RWPE2 (cell line): ENCODE results near the gene ACMSD.
"Not testable (repeated sequence)": the region's sequence is repeated elsewhere in the genome, so short reads cannot be mapped to it uniquely, and the experiment has no call there.

Experiments used
- ATAC-seq: fragments of 200-7000 bp; cut with Tn5 transposase; 3 replicates; pipeline ENCODE4 v1.9.1; 2021; ENCODE audit warnings: low read depth
- DNase-seq: peaks from one replicate; pipeline ENCODE4 v3.0.0-alpha.2; 2020; ENCODE audit warnings: low spot score
- H3K27ac ChIP-seq: fragments of 450-650 bp; 2 replicates; pipeline ENCODE4 v1.5.1; 2017; ENCODE audit warnings: mild to moderate bottlenecking; ENCODE audit not compliant: poor library complexity, severe bottlenecking
- H3K27me3 ChIP-seq: fragments of 250-450 bp; sonication (Bioruptor Pico); 2 replicates; pipeline ENCODE4 v1.5.1; 2021; ENCODE audit warnings: mild to moderate bottlenecking, moderate library complexity; ENCODE audit not compliant: insufficient read depth, poor library complexity, severe bottlenecking
- H3K36me3 ChIP-seq: fragments of 250-450 bp; sonication (Bioruptor Pico); 2 replicates; pipeline ENCODE4 v1.5.1; 2020; ENCODE audit warnings: low read depth, mild to moderate bottlenecking, moderate library complexity
- H3K4me1 ChIP-seq: fragments of 250-450 bp; sonication (Bioruptor Pico); 2 replicates; pipeline ENCODE4 v1.5.1; 2021; ENCODE audit warnings: mild to moderate bottlenecking, moderate library complexity; ENCODE audit not compliant: insufficient read depth, poor library complexity, severe bottlenecking
- H3K4me3 ChIP-seq: fragments of 250-450 bp; sonication (Bioruptor Pico); 2 replicates; pipeline ENCODE4 v1.5.1; 2021; ENCODE audit warnings: mild to moderate bottlenecking, moderate library complexity; ENCODE audit not compliant: severe bottlenecking
- H3K9me3 ChIP-seq: fragments of 250-450 bp; sonication (Bioruptor Pico); 2 replicates; pipeline ENCODE4 v1.5.1; 2021; ENCODE audit warnings: mild to moderate bottlenecking, moderate library complexity; ENCODE audit not compliant: severe bottlenecking
- CTCF ChIP-seq: fragments of 450-650 bp; IDR thresholded peaks from one replicate; pipeline ENCODE4 v1.5.1; 2017; ENCODE audit warnings: mild to moderate bottlenecking, moderate library complexity; ENCODE audit not compliant: poor library complexity, severe bottlenecking

ACMSD gene

GRCh38 chr2:134845028-134845427 is 6.6 kb downstream of the ACMSD start:
- H3K36me3 ChIP-seq: no peaks in the 10 kb centered on the region
- H3K27me3 ChIP-seq: no peaks in the 10 kb centered on the region
- no peak for TF ChIP-seq CTCF
- no peak overlapping the region for H3K4me3 ChIP-seq
- H3K4me1 ChIP-seq: no peaks in the 10 kb centered on the region
- ATAC-seq (no peak), DNase-seq (no peak)
- H3K27ac ChIP-seq: no peak overlapping the region
- no peaks in the 10 kb centered on the region for H3K9me3 ChIP-seq

GRCh38 chr2:134845719-134846118 is 7.3 kb downstream of the ACMSD start:
- DNase-seq (no peak), ATAC-seq (peak; percentile 70)
- peak; percentile 7 for TF ChIP-seq CTCF
- no peak overlapping the region for H3K27ac ChIP-seq
- no peaks in the 10 kb centered on the region for H3K9me3 ChIP-seq
- no peaks in the 10 kb centered on the region for H3K4me1 ChIP-seq
- no peaks in the 10 kb centered on the region for H3K36me3 ChIP-seq
- no peak overlapping the region for H3K4me3 ChIP-seq
- H3K27me3 ChIP-seq: no peaks in the 10 kb centered on the region

- no peaks in the 10 kb centered on the region for H3K27me3 ChIP-seq
- no peak for ATAC-seq
- no peaks in the 10 kb centered on the region for H3K9me3 ChIP-seq
- TF ChIP-seq CTCF: no peak
- H3K36me3 ChIP-seq: no peaks in the 10 kb centered on the region
- no peak overlapping the region for H3K4me3 ChIP-seq
- H3K4me1 ChIP-seq: no peaks in the 10 kb centered on the region
- no peak overlapping the region for H3K27ac ChIP-seq
- no peak for DNase-seq
Measured at GRCh38 chr2:134846213-134846612, 7.8 kb downstream of the ACMSD start.

- not testable (repeated sequence) for DNase-seq, H3K4me1 ChIP-seq, H3K36me3 ChIP-seq, ATAC-seq, H3K4me3 ChIP-seq, H3K27me3 ChIP-seq, H3K9me3 ChIP-seq, H3K27ac ChIP-seq
Measured at GRCh38 chr2:134847582-134847981, 9.2 kb downstream of the ACMSD start.

- ATAC-seq (no peak), DNase-seq (no peak)
- Histone ChIP-seq H3K4me3 (no peak overlapping the region), H3K27ac (no peak overlapping the region), H3K27me3 (no peaks in the 10 kb centered on the region), H3K36me3 (no peaks in the 10 kb centered on the region), H3K4me1 (no peaks in the 10 kb centered on the region), H3K9me3 (no peaks in the 10 kb centered on the region)
- TF ChIP-seq CTCF: no peak
Measured at GRCh38 chr2:134852518-134852917, 14.1 kb downstream of the ACMSD start.
